HepG2 (cell line): ENCODE results near the gene RGS7. TPM values are rescaled to one million over a fixed set of nuclear protein-coding genes. Genes with fewer than 3 reads are reported as not detected.

Experiments used
- ATAC-seq: fragments of 200-7000 bp; cut with Tn5 transposase; 3 replicates; pipeline ENCODE4 v1.9.1; 2020; ENCODE audit warnings: mild to moderate bottlenecking, moderate library complexity
- BruUV-seq: library from RNA; stranded (reverse); fragments of 400-500 nt; replicated peaks from 2 replicates; lab custom pipeline; 2021; lab: Mats Ljungman, UMichigan
- CTCF ChIA-PET: fragments of 300-600 bp; formaldehyde crosslinking; extraction: SDS; loops from one replicate; lab custom pipeline; 2021; ENCODE audit warnings: low total read pairs, inconsistent platforms, low intra/inter-chr PET ratio; lab: Yijun Ruan, JAX
- POLR2A ChIA-PET: fragments of 350-600 bp; sonication (Branson Sonifier 250); formaldehyde crosslinking; loops from one replicate; lab custom pipeline; 2020; ENCODE audit warnings: antibody characterized with exemption, inconsistent platforms; lab: Yijun Ruan, JAX
- DNase-seq: peaks from one replicate; pipeline ENCODE4 v3.0.0-alpha.2; 2015; ENCODE audit warnings: low spot score
- FAIRE-seq: peaks from 3 replicates; lab custom pipeline; 2011; peaks lifted over from hg19 to GRCh38; lab: Jason Lieb, UNC
- H2AFZ ChIP-seq: one replicate; pipeline ENCODE4 v1.6.1; 2011; ENCODE audit warnings: low read length, inconsistent platforms
- H3K27ac ChIP-seq: fragments of 300-600 bp; 3 replicates; pipeline ENCODE4 v1.8.0; 2011; ENCODE audit warnings: mixed run types, mild to moderate bottlenecking, mixed read lengths, low read length, inconsistent platforms; ENCODE audit not compliant: insufficient read depth; ENCODE audit errors: extremely low read length
- H3K27me3 ChIP-seq, 2 experiments: fragments of 200-600 bp in 1 of 2; 2 replicates in 1 of 2; 3 replicates in 1 of 2; pipeline versions ENCODE4 v1.6.0 to v1.8.0; 2011; ENCODE audit warnings: low read length in 2 of 2, mild to moderate bottlenecking in 2 of 2, moderate library complexity in 2 of 2, inconsistent platforms in 1 of 2; ENCODE audit not compliant: insufficient read depth in 2 of 2, control insufficient read depth in 1 of 2
- H3K36me3 ChIP-seq, 2 experiments: fragments of 200-600 bp in 1 of 2; replicated peaks in 1 of 2; 2 replicates in 1 of 2; 3 replicates in 1 of 2; pipeline versions ENCODE4 v1.5.1 to v1.8.0; 2011; ENCODE audit warnings: low read length in 2 of 2, inconsistent platforms in 1 of 2; ENCODE audit not compliant: insufficient read depth in 2 of 2, control insufficient read depth in 1 of 2
- H3K4me1 ChIP-seq: 2 replicates; pipeline ENCODE4 v1.5.1; 2012; ENCODE audit warnings: low read length, inconsistent platforms; ENCODE audit not compliant: insufficient read depth
- H3K4me2 ChIP-seq: 2 replicates; pipeline ENCODE4 v1.6.0; 2011; ENCODE audit warnings: low read depth, low read length, inconsistent platforms
- H3K4me3 ChIP-seq, 3 experiments: fragments of 200-600 bp in 1 of 3; sonication (generic), shearing (Covaris generic) in 1 of 3; replicated peaks in 1 of 3; 2 replicates each; pipeline ENCODE4 v1.5.1; 2011 to 2016; ENCODE audit warnings: low read length in 3 of 3, inconsistent platforms in 2 of 3, low read depth in 2 of 3, mild to moderate bottlenecking in 2 of 3, control low read depth in 1 of 3, mixed read lengths in 1 of 3; ENCODE audit not compliant: insufficient read depth in 1 of 3
- H3K79me2 ChIP-seq: one replicate; pipeline ENCODE4 v1.6.1; 2011; ENCODE audit warnings: low read length, inconsistent platforms; ENCODE audit not compliant: insufficient read depth
- H3K9ac ChIP-seq: 2 replicates; pipeline ENCODE4 v1.6.0; 2011; ENCODE audit warnings: mild to moderate bottlenecking, low read depth, low read length, inconsistent platforms; ENCODE audit not compliant: insufficient read depth
- H3K9me3 ChIP-seq: 2 replicates; pipeline ENCODE4 v1.5.1; 2012; ENCODE audit warnings: mild to moderate bottlenecking, low read length
- H4K20me1 ChIP-seq: 2 replicates; pipeline ENCODE4 v1.6.0; 2011; ENCODE audit warnings: inconsistent platforms, mild to moderate bottlenecking, low read length, moderate library complexity; ENCODE audit not compliant: insufficient read depth
- ARHGAP35 ChIP-seq: sonication (generic); formaldehyde crosslinking; IDR thresholded peaks from 2 replicates; pipeline ENCODE4 v1.9.0; 2022; ENCODE audit warnings: mild to moderate bottlenecking, inconsistent platforms, moderate library complexity, missing genetic modification reagents, borderline replicate concordance
- EHMT2 ChIP-seq: fragments of 200-600 bp; sonication (generic); IDR thresholded peaks from 2 replicates; pipeline ENCODE4 v1.7.0; 2017; ENCODE audit warnings: antibody characterized with exemption, low read depth, low read length, borderline replicate concordance
- EZH2 ChIP-seq: conservative IDR thresholded peaks from 2 replicates; pipeline ENCODE4 v1.6.1; 2012; ENCODE audit warnings: mild to moderate bottlenecking, low read depth, low read length, moderate library complexity
- GABPA ChIP-seq, 2 experiments: IDR thresholded peaks; 2 replicates each; pipeline ENCODE4 v1.6.1; 2011 to 2016; ENCODE audit warnings: low read depth in 2 of 2, low read length in 1 of 2, missing biosample characterization in 1 of 2, missing genetic modification characterization in 1 of 2
- GTF3A ChIP-seq: sonication (generic); formaldehyde crosslinking; conservative IDR thresholded peaks from 2 replicates; pipeline ENCODE4 v1.4.0; 2020; ENCODE audit warnings: mild to moderate bottlenecking, missing genetic modification reagents
- ISL2 ChIP-seq: sonication (generic); formaldehyde crosslinking; IDR thresholded peaks from 2 replicates; pipeline ENCODE4 v1.5.0; 2020; ENCODE audit warnings: missing genetic modification reagents
- MAFF ChIP-seq: IDR thresholded peaks from 2 replicates; pipeline ENCODE4 v1.6.1; 2011; ENCODE audit warnings: low read depth, low read length, improper control_type of control experiment
- MAFK ChIP-seq, 2 experiments: IDR thresholded peaks in 1 of 2; conservative IDR thresholded peaks in 1 of 2; 2 replicates each; pipeline ENCODE4 v1.6.1; 2011; ENCODE audit warnings: improper control_type of control experiment in 2 of 2, low read length in 2 of 2
- NFATC3 ChIP-seq: sonication (generic); formaldehyde crosslinking; IDR thresholded peaks from 2 replicates; pipeline ENCODE4 v1.5.1; 2020; ENCODE audit warnings: mild to moderate bottlenecking, missing genetic modification reagents
- PHF5A ChIP-seq: IDR thresholded peaks from one replicate; pipeline ENCODE4 v1.6.1; 2018; ENCODE audit warnings: low read depth, missing genetic modification reagents; ENCODE audit not compliant: unreplicated experiment
- SIN3A ChIP-seq: IDR thresholded peaks from 2 replicates; pipeline ENCODE4 v1.6.1; 2011; ENCODE audit warnings: low read depth, mild to moderate bottlenecking, control low read depth, low read length, borderline replicate concordance
- SMAD1 ChIP-seq: sonication (generic); formaldehyde crosslinking; IDR thresholded peaks from 2 replicates; pipeline ENCODE4 v1.4.0; 2020; ENCODE audit warnings: missing genetic modification reagents, low read depth, mild to moderate bottlenecking, borderline replicate concordance
- ZNF329 ChIP-seq: sonication (generic); formaldehyde crosslinking; IDR thresholded peaks from 2 replicates; pipeline ENCODE4 v1.9.0; 2021; ENCODE audit warnings: low read depth, mild to moderate bottlenecking, missing genetic modification reagents
- ZNF451 ChIP-seq: sonication (generic); formaldehyde crosslinking; IDR thresholded peaks from 2 replicates; pipeline ENCODE4 v1.5.0; 2020; ENCODE audit warnings: mild to moderate bottlenecking, missing genetic modification reagents
- ZNF572 ChIP-seq: sonication (generic); formaldehyde crosslinking; IDR thresholded peaks from 2 replicates; pipeline ENCODE4 v1.5.1; 2020; ENCODE audit warnings: mild to moderate bottlenecking, missing genetic modification reagents
- WGBS: methylation state at CpG from one replicate; pipeline ENCODE4 v1.1.6; 2017; ENCODE audit warnings: low lambda C conversion rate; 5-methylcytosine and 5-hydroxymethylcytosine counted together
- in situ Hi-C: cut with HindIII; loops from 2 replicates; pipeline ENCODE4 v1.10.0; 2017; ENCODE audit warnings: low pct_unique_long_range_greater_than_20kb; ENCODE audit not compliant: extremely low pct_ligation_motif_present
- intact Hi-C: fragments of 100-400 bp; cut with micrococcal nuclease; formaldehyde crosslinking; loops from one replicate; pipeline ENCODE4 v1.10.0; 2022; ENCODE audit not compliant: unreplicated experiment
- polyA plus RNA-seq, 8 experiments: library from polyadenylated mRNA; depleted of rRNA in 3 of 8; stranded (reverse) in 7 of 8; unstranded in 1 of 8; fragments of >200 nt; fragmentation: Illumina TruSeq in 4 of 8; extraction: Trizol in 4 of 8; gene quantifications; 2 replicates each; pipeline versions ENCODE4 v1.2.1 to v1.2.3, GENCODE V29; 2011 to 2016; ENCODE audit warnings: low read depth in 4 of 8, missing spikeins in 1 of 8, mixed read lengths in 1 of 8; ENCODE audit not compliant: insufficient read depth in 1 of 8
- total RNA-seq, 5 experiments: library from RNA; depleted of rRNA; stranded (reverse); fragments of >200 nt; fragmentation: Illumina TruSeq; extraction: Trizol; gene quantifications; 2 replicates each; pipeline ENCODE4 v1.2.3, GENCODE V29; 2016; ENCODE audit warnings: low read depth in 1 of 5
- TF ChIP-seq, protein P1 (sequence below): sonication (generic); formaldehyde crosslinking; IDR thresholded peaks from 2 replicates; pipeline ENCODE4 v1.8.0; 2022; ENCODE audit warnings: missing genetic modification reagents, mild to moderate bottlenecking, inconsistent platforms, borderline replicate concordance

RGS7 gene
- total and polyA plus RNA-seq, 2 of the 13 experiments (the other 11 are each of a cell fraction or from before 2014, with no cell fraction given) = not detected

DNA sequence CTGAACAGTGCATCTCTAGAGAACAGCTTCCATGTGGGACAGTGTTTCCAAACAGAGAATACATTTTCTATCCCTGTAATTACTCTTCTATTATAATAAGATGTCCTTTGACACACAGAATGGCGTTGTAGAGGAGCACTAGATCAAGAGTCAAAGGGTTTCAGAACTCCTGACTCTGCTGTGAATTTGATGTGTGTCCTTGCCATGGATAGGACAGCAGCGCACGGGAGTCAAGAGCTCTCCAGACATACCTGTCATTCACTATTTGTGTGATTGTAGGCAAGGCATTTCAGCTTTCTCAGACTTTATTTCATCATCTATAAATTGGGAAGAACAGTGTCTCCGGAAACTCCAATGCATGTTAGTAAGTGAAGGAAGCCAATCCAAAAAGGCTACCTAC lies 176.4 kb downstream of the RGS7 start (continued):
- TF ChIP-seq, protein P1, sequence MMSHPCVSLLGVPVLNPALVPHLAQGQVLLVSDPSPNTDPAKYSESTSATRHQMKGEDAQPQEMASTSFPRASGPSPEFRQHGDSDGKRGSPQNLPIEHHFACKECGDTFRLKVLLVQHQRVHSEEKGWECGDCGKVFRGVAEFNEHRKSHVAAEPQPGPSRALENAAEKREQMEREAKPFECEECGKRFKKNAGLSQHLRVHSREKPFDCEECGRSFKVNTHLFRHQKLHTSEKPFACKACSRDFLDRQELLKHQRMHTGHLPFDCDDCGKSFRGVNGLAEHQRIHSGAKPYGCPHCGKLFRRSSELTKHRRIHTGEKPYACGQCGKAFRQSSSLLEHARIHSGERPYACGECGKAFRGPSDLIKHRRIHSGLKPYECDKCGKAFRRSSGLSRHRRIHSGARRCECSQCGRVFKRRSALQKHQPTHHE = no peak
- TF ChIP-seq ISL2 (CRISPR knock-in tag) = no peak
- no peak for TF ChIP-seq SMAD1 (CRISPR knock-in tag)
- no peak for TF ChIP-seq EHMT2

DNA sequence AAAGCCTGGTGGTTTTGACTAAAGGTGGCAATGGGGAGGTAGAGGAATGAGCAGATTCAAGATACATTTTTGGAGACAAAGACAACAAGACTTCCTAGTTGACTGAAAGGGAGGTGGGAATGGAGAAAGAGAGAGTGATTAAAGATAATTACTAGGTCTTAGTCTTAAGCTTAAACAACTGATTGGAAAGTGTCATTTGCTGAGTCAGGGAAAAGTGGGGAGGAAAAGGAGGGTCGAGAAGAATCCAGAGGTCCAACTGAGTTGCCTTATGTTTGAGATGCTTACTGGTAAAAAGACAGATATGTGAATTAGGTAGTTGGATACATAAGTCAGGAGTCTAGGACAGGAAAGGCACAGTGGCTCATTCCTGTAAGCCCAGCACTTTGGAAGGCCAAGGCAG lies 179.3 kb downstream of the RGS7 start:
- WGBS = 4% methylated on average over 1 of the region's 1 CpG
- ATAC-seq (no peak), DNase-seq (no peak), FAIRE-seq (no peak)
- H2AFZ ChIP-seq = no peak overlapping the region
- no peak overlapping the region for H3K27ac ChIP-seq
- no peak overlapping the region for H3K9ac ChIP-seq
- in situ Hi-C loops (no loop called here), intact Hi-C loops (no loop called here)
- H3K4me2 ChIP-seq = no peak overlapping the region
- no peaks in the 10 kb centered on the region for H3K79me2 ChIP-seq
- H3K9me3 ChIP-seq = no peaks in the 10 kb centered on the region
- BruUV-seq = no TSS peak
- ChIA-PET POLR2A (no interaction called here), CTCF (no interaction called here)
- no peak overlapping the region for H3K4me3 ChIP-seq
- H3K4me1 ChIP-seq = no peaks in the 10 kb centered on the region
- no peaks in the 10 kb centered on the region for H3K27me3 ChIP-seq
- no peaks in the 10 kb centered on the region for H3K36me3 ChIP-seq
- TF ChIP-seq MAFK (conservative IDR thresholded peaks at IDR 0.05 in 1 of 2, IDR thresholded peaks at IDR 0.05 in 1 of 2; ENCODE audit: low read length in 2 of 2) (peak; percentile 89 to 95), MAFF (peak; percentile 94), PHF5A (no peak)
- no peaks in the 10 kb centered on the region for H4K20me1 ChIP-seq

DNA sequence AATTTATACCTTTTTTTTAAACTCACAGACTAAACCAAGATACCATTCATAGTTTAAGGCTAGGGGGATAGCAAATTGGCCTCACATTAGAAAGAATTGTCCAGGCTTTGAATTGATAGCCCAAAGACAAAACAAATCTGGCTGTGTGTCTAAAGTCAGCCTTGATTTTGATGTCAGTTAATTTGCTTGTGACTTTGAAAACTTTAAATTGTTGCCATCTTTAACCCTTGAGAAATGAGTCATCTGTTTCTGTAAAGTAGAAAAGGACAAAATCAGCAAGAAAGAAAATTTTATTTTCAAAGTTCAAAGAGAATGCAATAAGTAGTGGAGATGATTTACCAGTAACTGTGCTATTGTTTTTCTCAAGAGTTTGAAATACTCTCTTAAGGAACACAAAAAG lies 184.5 kb downstream of the RGS7 start:
- no peaks in the 10 kb centered on the region for H3K79me2 ChIP-seq
- no peak overlapping the region for H3K9ac ChIP-seq
- POLR2A ChIA-PET = no interaction called here
- no peak for DNase-seq
- in situ Hi-C loops = no loop called here
- no peak overlapping the region for H3K4me3 ChIP-seq
- no peak overlapping the region for H2AFZ ChIP-seq
- no peak overlapping the region for H3K27ac ChIP-seq
- no peak for ATAC-seq
- no peak overlapping the region for H3K4me2 ChIP-seq
- no peaks in the 10 kb centered on the region for H3K36me3 ChIP-seq
- no peaks in the 10 kb centered on the region for H3K4me1 ChIP-seq
- H4K20me1 ChIP-seq = no peaks in the 10 kb centered on the region
- TF ChIP-seq EZH2 (no peak), GTF3A (CRISPR knock-in tag) (no peak), GABPA (IDR thresholded peaks at IDR 0.05; ENCODE audit: low read depth, low read length) (no peak), GABPA (CRISPR knock-in tag; IDR thresholded peaks at IDR 0.05; ENCODE audit: low read depth) (no peak), NFATC3 (CRISPR knock-in tag) (no peak), ZNF572 (CRISPR knock-in tag) (no peak), ZNF451 (no peak), ARHGAP35 (CRISPR knock-in tag) (no peak), ZNF329 (CRISPR knock-in tag) (no peak), SIN3A (no peak)
- TF ChIP-seq, all 625 proteins: peak for 0
- no peak for FAIRE-seq
- no TSS peak for BruUV-seq
- no peaks in the 10 kb centered on the region for H3K9me3 ChIP-seq
- CTCF ChIA-PET = no interaction called here
- no peaks in the 10 kb centered on the region for H3K27me3 ChIP-seq
- intact Hi-C loops = no loop called here
